Naive B cell (primary cell): ENCODE results near the gene AQP1. TPM values are rescaled to one million over a fixed set of nuclear protein-coding genes. Genes with fewer than 3 reads are reported as not detected.
A peak's percentile ranks its signal among the peaks of the same experiment; 100 is the strongest.

Experiments used
- ATAC-seq, 2 donors: fragments of 150-1000 bp; cut with Tn5 transposase; 2 replicates each; pipeline ENCODE4 v1.10.0; 2021; ENCODE audit warnings: low read depth in 2 of 2, mild to moderate bottlenecking in 2 of 2, moderate library complexity in 2 of 2
- DNase-seq: peaks from one replicate; pipeline ENCODE4 v3.0.0; 2022
- H3K27ac Mint-ChIP-seq, 6 donors: one replicate each; pipeline ENCODE4 v1.8.0; 2020 to 2022; ENCODE audit warnings: mild to moderate bottlenecking in 6 of 6, mixed read lengths in 6 of 6, moderate library complexity in 5 of 6, inconsistent platforms in 2 of 6
- H3K27me3 Mint-ChIP-seq, 3 donors: one replicate each; pipeline ENCODE4 v1.8.0; 2021 to 2022; ENCODE audit warnings: mixed read lengths in 3 of 3, mild to moderate bottlenecking in 1 of 3
- H3K36me3 Mint-ChIP-seq, 2 donors: one replicate each; pipeline ENCODE4 v1.8.0; 2020 to 2022; ENCODE audit warnings: mixed read lengths in 2 of 2, inconsistent platforms in 1 of 2, mild to moderate bottlenecking in 1 of 2
- H3K4me1 Mint-ChIP-seq, 3 donors: one replicate each; pipeline ENCODE4 v1.8.0; 2020 to 2022; ENCODE audit warnings: mixed read lengths in 3 of 3, inconsistent platforms in 1 of 3, mild to moderate bottlenecking in 1 of 3, moderate library complexity in 1 of 3
- H3K4me3 Mint-ChIP-seq, 8 donors: one replicate each; pipeline ENCODE4 v1.8.0; 2020 to 2022; ENCODE audit warnings: mild to moderate bottlenecking in 8 of 8, mixed read lengths in 8 of 8, moderate library complexity in 8 of 8, inconsistent platforms in 2 of 8
- H3K9me3 Mint-ChIP-seq, 7 donors: one replicate each; pipeline ENCODE4 v1.8.0; 2020 to 2022; ENCODE audit warnings: mixed read lengths in 7 of 7, mild to moderate bottlenecking in 5 of 7, inconsistent platforms in 2 of 7, moderate library complexity in 1 of 7
- polyA plus RNA-seq, 6 donors: library from polyadenylated mRNA; unstranded; fragments of 300-500 nt; fragmentation: Illumina TruSeq; gene quantifications; one replicate each; pipeline ENCODE4 v1.2.3, GENCODE V29; 2021; ENCODE audit warnings: low read depth in 6 of 6

AQP1 gene
- polyA plus RNA-seq, 6 donors from 2014 or later: not detected

DNA sequence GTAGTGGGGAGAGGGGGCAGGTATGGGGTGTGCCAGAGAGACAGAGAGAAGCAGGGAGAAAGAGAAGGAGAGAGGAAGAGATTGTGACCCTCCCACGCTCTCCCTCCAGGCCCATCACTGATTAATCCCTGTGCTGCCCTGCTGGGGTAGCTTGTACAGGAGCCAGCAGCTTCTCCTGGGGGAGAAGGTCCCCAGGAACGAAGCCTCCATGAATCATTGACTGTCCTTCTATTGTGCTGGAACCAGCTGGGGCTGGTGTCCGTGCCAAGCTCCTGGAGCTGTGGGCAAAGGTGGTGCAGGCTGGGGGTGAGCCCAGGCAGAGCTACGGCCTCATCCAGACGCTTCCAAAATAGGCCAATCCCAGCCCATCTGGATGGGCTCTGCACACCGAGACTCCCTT lies 20.9 kb downstream of the AQP1 start:
- no peak for DNase-seq
- Mint-ChIP-seq H3K4me1 (no peaks in the 10 kb centered on the region), H3K4me3 (no peak overlapping the region), H3K9me3 (peaks cover 0 to 6% (median 0%) of the 10 kb centered on the region in 7 donors), H3K36me3 (no peaks in the 10 kb centered on the region), H3K27me3 (peaks cover 0 to 25% (median 10%) of the 10 kb centered on the region in 3 donors), H3K27ac (no peak overlapping the region)
- no peak for ATAC-seq

DNA sequence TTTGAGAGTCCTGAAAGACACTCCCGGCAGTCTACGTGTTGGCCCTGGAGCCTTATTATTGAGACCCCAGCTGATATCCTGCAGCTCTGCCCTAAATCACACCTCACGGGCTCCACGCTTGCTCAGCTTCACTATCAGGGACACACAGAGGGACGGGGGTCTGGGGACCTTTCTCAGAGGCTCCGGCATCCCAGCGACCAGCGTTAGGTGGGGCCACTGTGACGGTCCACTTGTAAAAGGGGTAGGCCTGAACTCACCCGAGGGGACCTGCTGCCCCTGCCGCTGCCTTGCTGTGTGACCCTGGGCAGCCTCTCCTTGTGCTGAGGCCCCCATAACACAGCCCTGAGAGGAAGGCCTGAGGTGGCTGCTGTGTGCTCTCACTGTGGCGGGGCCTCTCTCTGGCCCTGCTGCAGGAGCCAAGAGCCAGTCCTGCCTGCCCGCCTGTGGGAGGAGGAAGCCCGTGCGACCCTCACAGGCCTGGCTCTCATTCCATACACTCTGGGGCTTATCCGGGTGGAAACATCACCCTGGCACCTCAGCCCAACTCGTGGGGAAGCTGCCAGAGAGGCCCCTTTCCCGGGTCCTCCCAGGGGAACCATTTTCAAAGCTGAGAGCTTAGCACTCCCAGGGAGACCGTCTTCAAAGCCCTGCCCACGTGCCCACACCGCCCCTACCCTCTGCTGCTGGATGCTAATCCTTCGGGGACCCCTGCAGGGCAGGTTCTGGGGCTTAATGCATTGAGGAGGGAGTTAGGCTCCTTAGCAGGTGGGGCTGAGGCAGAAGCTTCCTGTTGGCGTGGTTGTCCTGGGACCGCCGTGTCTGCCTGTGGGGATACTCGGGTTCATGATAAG lies 21.7 kb downstream of the AQP1 start:
- Mint-ChIP-seq H3K36me3 (no peaks in the 10 kb centered on the region), H3K9me3 (no peaks in the 10 kb centered on the region), H3K4me1 (no peaks in the 10 kb centered on the region), H3K4me3 (no peak overlapping the region), H3K27me3 (peaks cover 0 to 31% (median 16%) of the 10 kb centered on the region in 3 donors), H3K27ac (no peak overlapping the region)
- ATAC-seq (no peak), DNase-seq (no peak)

DNA sequence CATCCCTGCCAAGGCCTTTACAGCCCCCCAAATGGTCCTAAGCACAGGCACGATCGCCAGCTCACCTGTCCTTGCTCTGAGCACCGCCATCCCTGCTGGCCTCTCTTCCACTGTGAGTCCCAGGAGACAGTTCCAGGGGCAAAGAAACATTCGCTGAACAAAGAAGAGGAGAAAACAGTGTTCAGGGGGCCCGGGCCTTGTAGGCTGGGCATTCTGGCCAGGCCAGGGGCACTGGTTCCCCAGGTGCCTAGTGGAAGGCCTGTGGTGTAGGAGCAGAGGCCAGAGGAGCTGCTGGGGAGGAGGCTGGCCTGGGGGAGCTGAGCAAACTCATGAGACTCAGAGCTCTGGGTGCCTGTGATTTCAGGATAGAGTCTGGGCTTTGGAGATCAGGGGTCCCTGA lies 22.6 kb downstream of the AQP1 start:
- Mint-ChIP-seq H3K9me3 (peaks cover 0 to 1% (median 0%) of the 10 kb centered on the region in 7 donors), H3K36me3 (no peaks in the 10 kb centered on the region), H3K27me3 (peaks cover 0 to 27% (median 17%) of the 10 kb centered on the region in 3 donors), H3K27ac (no peak overlapping the region), H3K4me3 (no peak overlapping the region), H3K4me1 (no peaks in the 10 kb centered on the region)
- ATAC-seq (no peak), DNase-seq (no peak)

DNA sequence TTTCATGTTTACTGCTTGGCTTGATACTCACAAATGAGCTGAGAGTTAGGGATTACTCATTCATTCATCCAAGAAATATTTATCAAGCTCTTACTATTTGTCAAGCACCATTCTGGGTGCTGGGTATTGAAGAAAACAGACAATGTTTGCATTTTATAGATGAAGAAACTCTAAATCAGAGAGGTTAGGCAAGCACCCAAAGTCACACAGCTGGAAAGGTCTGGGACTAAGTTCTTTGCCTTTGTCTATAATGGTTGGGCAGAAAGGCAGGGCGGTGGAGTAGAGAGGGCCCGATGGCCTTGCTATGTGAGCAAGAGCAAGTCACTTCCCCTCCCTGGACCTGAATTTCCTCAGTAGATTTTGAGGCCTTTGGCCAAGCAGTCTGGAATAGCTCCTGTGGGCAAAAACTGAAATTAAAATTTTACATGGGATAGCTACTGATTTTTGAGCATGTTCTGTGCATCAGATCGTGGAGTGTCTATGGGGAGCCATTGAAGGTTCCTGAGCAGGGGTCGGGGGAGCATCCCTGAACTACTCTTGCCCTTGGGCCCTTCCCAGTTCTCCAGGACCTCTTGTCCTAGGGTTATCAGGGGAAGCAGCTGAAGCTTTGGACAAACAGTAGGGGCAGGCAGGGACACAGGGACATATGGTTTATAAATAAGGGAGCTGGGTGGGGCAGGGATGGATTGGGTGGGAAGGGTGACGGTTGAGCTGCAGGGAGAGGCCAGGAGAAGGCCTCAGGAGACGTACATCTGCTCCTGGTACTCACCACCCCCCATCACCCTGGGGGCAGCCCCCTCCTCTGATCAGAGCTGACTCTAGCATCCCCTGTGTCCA lies 23.3 kb downstream of the AQP1 start:
- peaks cover 7 to 34% (median 24%) of the 10 kb centered on the region in 3 donors for H3K27me3 Mint-ChIP-seq
- DNase-seq: no peak
- H3K36me3 Mint-ChIP-seq: no peaks in the 10 kb centered on the region
- ATAC-seq: no peak
- no peaks in the 10 kb centered on the region for H3K4me1 Mint-ChIP-seq
- peak overlapping the region in 1 of 6 donors; percentile 33 for H3K27ac Mint-ChIP-seq
- H3K9me3 Mint-ChIP-seq: peaks cover 0 to 6% (median 3%) of the 10 kb centered on the region in 7 donors
- no peak overlapping the region for H3K4me3 Mint-ChIP-seq

DNA sequence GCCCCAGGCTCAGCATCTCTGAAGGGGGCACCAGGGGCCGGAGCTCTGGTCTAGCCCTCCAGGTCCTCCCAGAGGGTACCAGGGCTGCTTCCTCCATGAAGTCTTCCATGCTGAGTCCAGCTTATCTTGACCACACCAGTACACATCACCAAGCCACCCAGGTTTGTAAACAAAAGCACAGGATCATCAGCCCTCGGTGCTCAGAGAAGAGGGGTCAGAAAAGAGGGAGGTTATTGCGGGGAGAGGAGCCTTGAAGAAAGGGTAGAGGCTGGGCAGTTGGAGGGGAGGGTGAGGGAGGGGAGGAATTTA lies 23.9 kb downstream of the AQP1 start:
- no peak overlapping the region for H3K27ac Mint-ChIP-seq
- ATAC-seq (no peak), DNase-seq (no peak)
- H3K4me3 Mint-ChIP-seq: no peak overlapping the region
- peaks cover 0 to 6% (median 3%) of the 10 kb centered on the region in 7 donors for H3K9me3 Mint-ChIP-seq
- no peaks in the 10 kb centered on the region for H3K4me1 Mint-ChIP-seq
- no peaks in the 10 kb centered on the region for H3K36me3 Mint-ChIP-seq
- H3K27me3 Mint-ChIP-seq: peaks cover 13 to 34% (median 30%) of the 10 kb centered on the region in 3 donors

DNA sequence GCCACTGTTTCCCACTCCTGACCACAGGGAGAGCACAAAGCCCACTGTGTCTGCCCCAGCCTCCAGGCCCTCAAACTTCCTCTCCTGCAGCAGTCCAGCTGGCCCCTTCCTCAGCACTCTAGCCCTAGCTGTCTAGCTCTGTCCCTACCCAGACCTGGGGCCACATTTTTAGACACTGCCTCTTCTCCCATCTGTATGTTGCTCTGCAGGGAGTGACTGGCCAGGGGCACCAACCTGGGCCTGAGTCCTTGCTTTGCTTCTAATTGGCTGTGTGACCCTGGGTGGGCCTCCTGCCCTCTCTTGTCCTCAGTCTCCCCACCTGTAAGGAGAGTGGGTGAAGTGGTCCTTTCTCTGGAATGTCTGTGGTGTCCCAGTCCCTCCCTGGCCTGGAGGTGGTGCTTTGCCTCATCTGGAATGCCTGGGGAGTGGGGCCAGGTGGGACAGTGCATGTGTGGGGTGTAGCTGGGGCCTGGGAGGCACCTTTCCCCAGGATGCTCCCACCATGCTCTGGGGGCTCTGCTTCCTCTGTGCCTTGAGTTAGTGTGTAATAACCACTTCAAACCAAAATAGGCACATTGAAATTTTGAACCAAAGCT lies 25.1 kb downstream of the AQP1 start:
- DNase-seq (no peak), ATAC-seq (no peak)
- Mint-ChIP-seq H3K27ac (no peak overlapping the region), H3K9me3 (peaks cover 0 to 6% (median 3%) of the 10 kb centered on the region in 7 donors), H3K4me1 (no peaks in the 10 kb centered on the region), H3K27me3 (peaks cover 20 to 41% (median 40%) of the 10 kb centered on the region in 3 donors), H3K36me3 (no peaks in the 10 kb centered on the region), H3K4me3 (no peak overlapping the region)

DNA sequence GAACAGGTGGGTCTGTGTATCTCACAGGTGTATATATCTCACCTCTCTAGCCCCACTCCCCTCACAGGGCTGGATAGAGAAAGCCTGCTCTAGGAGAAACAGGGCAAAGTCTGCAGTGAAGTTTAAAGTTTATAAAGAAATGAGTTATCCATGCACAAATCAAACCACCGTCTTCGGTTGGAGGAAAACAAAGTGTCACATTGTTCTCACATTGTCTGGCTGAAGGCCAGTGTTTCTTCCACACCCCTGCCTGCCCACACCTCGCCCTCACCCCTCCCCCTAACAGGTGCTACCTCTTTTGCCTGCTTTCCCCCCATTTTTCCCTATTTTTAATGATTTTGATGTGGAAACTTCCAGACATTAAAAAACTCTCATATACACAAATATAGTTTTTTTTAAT lies 25.8 kb downstream of the AQP1 start:
- Mint-ChIP-seq H3K27me3 (peaks cover 24 to 47% (median 40%) of the 10 kb centered on the region in 3 donors), H3K4me1 (no peaks in the 10 kb centered on the region), H3K4me3 (no peak overlapping the region), H3K9me3 (peaks cover 0 to 6% (median 3%) of the 10 kb centered on the region in 7 donors), H3K36me3 (no peaks in the 10 kb centered on the region), H3K27ac (no peak overlapping the region)
- ATAC-seq (no peak), DNase-seq (no peak)

DNA sequence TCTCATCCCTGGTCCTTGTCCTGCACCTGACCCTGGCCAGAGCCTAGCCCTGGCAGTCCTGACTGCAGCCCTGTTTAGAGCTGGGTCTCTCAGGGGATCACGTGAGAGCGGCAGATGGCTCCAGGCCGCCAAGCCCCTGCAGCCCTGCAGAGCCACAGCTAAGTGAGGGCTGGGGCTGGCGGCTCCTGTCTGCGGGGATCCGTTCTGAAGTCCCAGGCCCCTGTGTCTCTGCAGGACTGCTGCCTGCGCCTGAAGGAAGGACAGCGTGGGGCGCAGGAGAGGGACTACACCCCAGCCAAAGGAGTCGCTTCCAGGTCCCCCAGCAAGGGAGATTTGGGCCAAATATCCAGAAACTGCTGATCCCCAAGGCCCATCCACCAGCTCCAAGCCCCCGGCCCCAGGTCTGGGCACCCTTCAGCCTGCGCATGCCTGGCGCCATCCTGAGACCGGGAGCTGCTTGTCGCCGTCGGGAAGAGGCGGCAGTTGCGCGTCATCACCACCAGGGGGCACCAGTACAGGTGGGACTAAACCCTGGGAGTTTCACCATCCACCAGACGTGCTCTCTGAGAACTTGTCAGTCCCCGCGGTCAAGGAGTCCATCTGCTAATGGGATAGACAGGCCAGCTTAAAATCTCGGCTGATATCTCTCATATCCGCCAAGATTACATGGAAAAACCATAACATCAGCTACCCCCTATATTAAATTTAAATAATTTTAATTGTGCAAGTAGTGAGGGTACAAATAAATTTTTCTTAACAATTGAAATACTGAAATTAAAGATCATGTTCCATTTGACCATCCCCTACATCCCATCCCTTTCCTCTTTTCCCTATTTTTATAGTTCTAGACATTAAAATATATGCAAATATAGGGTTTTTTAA lies 27.0 kb downstream of the AQP1 start:
- Mint-ChIP-seq H3K27ac (no peak overlapping the region), H3K4me3 (no peak overlapping the region), H3K4me1 (no peaks in the 10 kb centered on the region), H3K9me3 (peaks cover 0 to 6% (median 5%) of the 10 kb centered on the region in 7 donors), H3K36me3 (no peaks in the 10 kb centered on the region), H3K27me3 (peaks cover 24 to 48% (median 40%) of the 10 kb centered on the region in 3 donors)
- no peak for ATAC-seq
- peak; percentile 21 for DNase-seq

DNA sequence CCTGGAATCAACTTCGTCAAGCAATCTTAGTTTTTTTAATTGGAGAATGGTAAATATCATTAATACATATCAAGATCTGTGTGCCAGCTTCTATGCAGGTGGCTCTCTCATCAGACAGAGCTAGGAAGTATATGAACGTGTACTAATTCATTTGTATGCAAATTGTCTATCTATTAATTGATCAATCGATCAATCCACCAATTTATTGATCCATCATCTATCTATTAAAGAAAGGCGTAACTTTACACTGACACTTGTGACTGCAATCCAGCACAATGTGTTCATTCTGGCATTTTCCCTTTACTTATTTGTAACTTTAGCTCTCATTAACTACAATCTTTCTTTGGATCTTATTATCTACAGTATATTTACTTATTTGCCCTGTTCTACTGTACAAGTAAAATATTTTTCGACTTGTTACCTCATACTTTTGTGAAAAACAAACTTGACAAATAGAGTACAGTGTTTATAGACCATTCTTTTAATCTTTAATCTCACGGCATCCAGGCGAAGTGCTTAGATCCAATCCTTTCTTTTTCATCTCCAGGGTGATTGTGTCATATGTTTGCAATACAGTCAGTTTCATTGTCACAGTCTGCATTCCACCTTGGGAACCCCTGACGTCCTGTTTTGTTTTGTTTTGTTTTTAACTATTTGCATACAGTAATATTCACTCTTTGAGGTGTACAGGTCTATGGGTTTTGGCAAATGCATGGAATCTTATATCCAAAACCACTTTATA lies 30.1 kb downstream of the AQP1 start:
- no peak for ATAC-seq

DNA sequence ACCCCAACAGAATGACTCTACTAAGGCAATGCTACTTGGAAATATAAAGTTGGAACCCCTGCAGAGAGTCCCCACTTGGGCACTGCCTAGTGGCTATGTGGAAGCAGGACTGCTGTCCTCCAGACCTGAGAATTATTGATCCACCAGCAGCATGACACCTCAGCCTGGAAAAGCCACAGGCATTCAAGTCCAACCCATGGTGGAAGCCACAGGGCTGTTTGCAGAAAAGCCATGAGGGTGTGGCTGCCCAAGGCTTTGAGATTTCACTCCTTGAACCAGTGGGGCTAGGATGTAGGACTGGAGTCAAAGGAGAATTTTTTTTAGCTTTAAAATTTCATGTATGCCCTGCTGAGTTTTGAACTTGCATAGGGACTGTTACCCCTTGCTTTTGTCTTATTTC lies 38.5 kb downstream of the AQP1 start:
- H3K36me3 Mint-ChIP-seq: no peaks in the 10 kb centered on the region
- ATAC-seq (no peak), DNase-seq (no peak)
- H3K9me3 Mint-ChIP-seq: peaks cover 8 to 61% (median 12%) of the 10 kb centered on the region in 7 donors
- H3K27me3 Mint-ChIP-seq: peaks cover 18 to 30% (median 23%) of the 10 kb centered on the region in 3 donors
- H3K4me3 Mint-ChIP-seq: no peak overlapping the region
- no peak overlapping the region for H3K27ac Mint-ChIP-seq
- H3K4me1 Mint-ChIP-seq: no peaks in the 10 kb centered on the region

More for the DNA sequence above, 30.1 kb downstream of the AQP1 start:
- H3K36me3 Mint-ChIP-seq: no peaks in the 10 kb centered on the region
- no peak overlapping the region for H3K27ac Mint-ChIP-seq
- DNase-seq: no peak
- peaks cover 24 to 41% (median 34%) of the 10 kb centered on the region in 3 donors for H3K27me3 Mint-ChIP-seq
- H3K4me1 Mint-ChIP-seq: no peaks in the 10 kb centered on the region
- peaks cover 3 to 31% (median 15%) of the 10 kb centered on the region in 7 donors for H3K9me3 Mint-ChIP-seq
- H3K4me3 Mint-ChIP-seq: no peak overlapping the region

DNA sequence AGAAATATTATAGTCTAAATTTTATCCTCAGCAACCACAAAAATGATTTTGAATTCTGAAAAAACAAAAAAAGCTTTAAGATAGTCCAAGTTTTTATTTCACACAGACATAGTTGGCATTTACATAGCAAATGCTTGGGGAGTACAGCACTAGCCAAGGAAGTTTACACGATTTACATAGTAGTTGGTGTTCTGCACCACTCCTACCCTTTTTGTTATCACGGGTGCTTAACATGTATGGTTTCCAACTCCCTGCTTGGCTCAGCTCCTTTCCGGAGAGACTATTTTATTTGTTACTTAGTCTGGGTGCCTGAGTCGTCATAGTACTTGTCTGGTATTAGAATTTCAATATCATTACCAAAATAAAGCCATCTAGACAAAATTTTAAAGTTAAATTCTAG lies 43.3 kb downstream of the AQP1 start:
- Mint-ChIP-seq H3K4me1 (no peaks in the 10 kb centered on the region), H3K4me3 (no peak overlapping the region), H3K9me3 (peaks cover 8 to 55% (median 15%) of the 10 kb centered on the region in 7 donors), H3K27ac (no peak overlapping the region), H3K27me3 (peaks cover 15 to 28% (median 20%) of the 10 kb centered on the region in 3 donors), H3K36me3 (peaks cover 4 to 9% of the 10 kb centered on the region in 2 donors)
- DNase-seq: no peak
- no peak for ATAC-seq

DNA sequence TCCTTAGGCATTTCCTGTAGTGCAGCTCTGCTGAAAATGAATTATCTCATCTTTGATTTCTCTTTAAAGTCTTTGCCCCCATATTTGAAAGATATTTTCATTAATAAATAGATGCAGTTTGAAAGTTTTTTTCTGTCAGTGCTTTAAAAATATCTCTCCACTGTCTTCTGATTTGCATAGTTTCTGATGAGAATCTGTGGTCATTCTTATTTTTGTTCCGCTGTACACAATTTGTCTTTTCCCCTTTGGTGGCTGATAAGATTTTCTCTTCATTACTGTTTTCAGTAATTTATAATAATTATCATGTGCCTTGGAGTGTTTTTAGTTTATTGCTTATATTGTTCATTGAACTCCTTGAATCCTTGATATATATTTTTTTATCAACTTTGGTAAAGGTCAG lies 45.1 kb downstream of the AQP1 start:
- no peak for DNase-seq
- Mint-ChIP-seq H3K4me3 (no peak overlapping the region), H3K27ac (no peak overlapping the region), H3K4me1 (no peaks in the 10 kb centered on the region), H3K36me3 (peaks cover 4 to 9% of the 10 kb centered on the region in 2 donors), H3K9me3 (peaks cover 4 to 50% (median 15%) of the 10 kb centered on the region in 7 donors), H3K27me3 (peaks cover 17 to 26% (median 20%) of the 10 kb centered on the region in 3 donors)
- no peak for ATAC-seq
